ENCODE measurements around the gene PPP2R5C.

Gene PPP2R5C

GRCh38 chr14:101873991-101874390 lies 112.5 kb downstream of the PPP2R5C start:
- no peak for DNase-seq

- DNase-seq: no peak
These were observed 113.7 kb downstream of the PPP2R5C start for GRCh38 chr14:101875041-101875726.

- DNase-seq: no peak
These were observed 114.4 kb downstream of the PPP2R5C start for GRCh38 chr14:101875727-101876554.

GRCh38 chr14:101876555-101876938 lies 115.0 kb downstream of the PPP2R5C start:
- peak; percentile 75 for DNase-seq

- no peak for DNase-seq
These were observed 116.3 kb downstream of the PPP2R5C start for GRCh38 chr14:101877766-101878165.

- DNase-seq: peak; percentile 47
These were observed 116.8 kb downstream of the PPP2R5C start for GRCh38 chr14:101878211-101878821.

GRCh38 chr14:101878822-101879528 lies 117.5 kb downstream of the PPP2R5C start:
- DNase-seq: peak; percentile 64

GRCh38 chr14:101879529-101880336 lies 118.2 kb downstream of the PPP2R5C start:
- DNase-seq: peak; percentile 40

- no peak for DNase-seq
These were observed 119.9 kb downstream of the PPP2R5C start for GRCh38 chr14:101881426-101881825.

- no peak for DNase-seq
These were observed 120.8 kb downstream of the PPP2R5C start for GRCh38 chr14:101882141-101882935.

- DNase-seq: no peak
These were observed 122.8 kb downstream of the PPP2R5C start for GRCh38 chr14:101884089-101884933.

- no peak for DNase-seq
These were observed 123.5 kb downstream of the PPP2R5C start for GRCh38 chr14:101884934-101885576.

- no peak for DNase-seq
These were observed 125.7 kb downstream of the PPP2R5C start for GRCh38 chr14:101887219-101887618.

- no peak for DNase-seq
These were observed 126.7 kb downstream of the PPP2R5C start for GRCh38 chr14:101888182-101888581.

GRCh38 chr14:101889366-101889765 lies 127.9 kb downstream of the PPP2R5C start:
- DNase-seq: no peak

GRCh38 chr14:101889898-101890297 lies 128.4 kb downstream of the PPP2R5C start:
- no peak for DNase-seq

GRCh38 chr14:101891471-101891870 lies 130.0 kb downstream of the PPP2R5C start:
- DNase-seq: no peak

- DNase-seq: no peak
These were observed 132.2 kb downstream of the PPP2R5C start for GRCh38 chr14:101893759-101894158.

GRCh38 chr14:101894365-101895081 lies 133.0 kb downstream of the PPP2R5C start:
- no peak for DNase-seq

Data from stimulated activated CD8-positive, alpha-beta memory T cell treated with anti-CD3 and anti-CD28 coated beads, Interleukin-4, amount 100 ng/mL, for 48 hours (primary cell).